GM18873 (cell line): ENCODE measurements around the gene C20orf202.

Source experiments
- ATAC-seq: cut with Tn5 transposase; IDR thresholded peaks from one replicate; pipeline ENCODE4 v1.9.1; 2021; ENCODE audit warnings: mild to moderate bottlenecking, moderate library complexity, moderate number of reproducible peaks; ENCODE audit not compliant: unreplicated experiment, low FRiP score

Gene C20orf202

DNA sequence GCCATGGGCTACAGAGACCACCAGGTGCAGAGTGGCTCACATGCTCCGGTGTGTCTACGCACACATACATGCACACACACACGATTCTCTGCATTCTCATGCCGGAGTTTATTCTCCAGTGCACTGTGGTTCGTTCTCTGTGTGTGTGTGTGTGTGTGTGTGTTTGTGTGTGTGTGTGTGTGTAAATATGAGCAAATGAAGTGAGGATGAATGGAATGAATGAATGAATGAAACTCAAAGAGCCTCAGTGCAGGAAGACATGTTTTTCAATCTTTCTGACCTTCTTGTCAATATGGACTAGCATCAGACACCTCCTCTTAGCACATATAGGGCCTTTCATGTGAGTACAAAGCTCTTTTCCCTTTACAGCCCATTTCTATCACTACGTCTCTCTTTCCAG, 20.1 kb upstream of the C20orf202 start:
- no peak for ATAC-seq

DNA sequence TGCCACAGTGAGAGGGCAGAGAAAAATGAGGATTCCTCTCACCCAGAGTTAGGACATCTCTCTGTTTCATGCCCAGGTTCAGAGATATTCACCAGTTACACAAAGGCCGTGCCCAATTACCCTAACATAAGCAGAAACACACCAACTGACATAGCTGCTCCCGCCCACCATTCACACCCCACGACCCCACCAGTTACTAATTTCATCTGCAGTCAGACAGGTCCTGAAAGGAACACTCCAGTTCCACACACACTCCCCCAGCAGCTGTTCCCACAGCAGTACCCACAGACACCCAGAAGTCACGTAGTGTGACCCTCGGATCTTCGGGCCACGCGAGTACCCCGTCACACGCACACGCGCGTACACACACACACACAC, 19.0 kb upstream of the C20orf202 start:
- no peak for ATAC-seq

DNA sequence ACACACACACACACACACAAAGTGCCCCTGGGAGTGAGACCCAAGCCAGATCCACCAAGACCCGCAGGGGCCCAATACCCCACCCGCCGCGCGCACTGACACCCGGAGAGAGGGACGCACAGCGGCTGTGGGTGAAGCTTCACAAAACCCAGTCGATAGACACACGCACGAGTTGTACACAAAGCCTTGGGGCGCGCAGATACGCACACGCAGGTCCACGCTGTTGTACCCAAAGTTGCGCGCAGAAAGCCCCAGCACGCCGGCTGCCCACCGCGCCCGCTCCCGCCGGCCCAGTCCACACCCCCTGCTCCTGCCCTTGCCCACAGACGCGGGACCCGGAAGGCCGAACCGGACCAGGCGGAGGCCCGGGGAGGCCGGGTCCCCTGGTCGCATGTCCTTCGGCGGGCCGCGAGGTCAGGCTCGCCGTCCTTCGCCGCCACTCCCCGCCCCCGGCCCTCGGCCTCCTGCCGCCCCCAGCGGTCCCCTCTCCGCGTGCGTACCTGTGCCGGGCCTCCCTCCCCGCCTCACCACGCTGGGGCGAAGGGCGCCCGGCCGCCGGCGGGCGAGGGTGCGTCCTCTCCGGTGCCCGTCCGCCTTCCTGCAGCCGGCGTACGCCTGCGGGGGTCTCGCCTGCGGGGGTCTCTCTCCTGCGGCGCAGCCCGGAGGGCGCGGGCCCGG, 18.5 kb upstream of the C20orf202 start, which contains the start of gene TMEM74B:
TMEM74B (minus strand) TSS at position 344 of the 678 bp plus-strand sequence. CDS start 1,180 bp downstream, outside the sequence.
- ATAC-seq = no peak

DNA sequence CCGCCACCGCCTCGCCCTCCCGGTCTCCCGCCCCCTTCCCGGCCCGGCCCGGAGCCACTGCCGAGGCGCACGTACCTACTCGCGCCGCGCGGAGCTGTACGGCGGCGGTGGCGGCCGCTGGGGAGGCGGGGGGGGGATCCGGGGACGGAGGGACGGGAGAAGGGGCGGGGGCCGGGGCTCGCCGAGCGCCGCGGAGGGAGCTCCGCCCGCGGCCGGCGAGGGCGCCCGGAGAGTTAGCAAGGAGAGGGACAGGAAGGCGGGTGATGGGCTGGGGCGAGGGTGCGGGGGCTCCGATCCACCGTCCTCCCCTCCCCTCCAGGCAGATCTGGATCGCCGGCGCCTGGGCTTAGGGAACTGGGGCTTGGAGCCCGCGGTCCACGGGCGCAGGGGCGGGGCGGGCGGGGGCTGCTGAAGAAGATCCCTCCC, 17.9 kb upstream of the C20orf202 start:
- ATAC-seq = no peak

DNA sequence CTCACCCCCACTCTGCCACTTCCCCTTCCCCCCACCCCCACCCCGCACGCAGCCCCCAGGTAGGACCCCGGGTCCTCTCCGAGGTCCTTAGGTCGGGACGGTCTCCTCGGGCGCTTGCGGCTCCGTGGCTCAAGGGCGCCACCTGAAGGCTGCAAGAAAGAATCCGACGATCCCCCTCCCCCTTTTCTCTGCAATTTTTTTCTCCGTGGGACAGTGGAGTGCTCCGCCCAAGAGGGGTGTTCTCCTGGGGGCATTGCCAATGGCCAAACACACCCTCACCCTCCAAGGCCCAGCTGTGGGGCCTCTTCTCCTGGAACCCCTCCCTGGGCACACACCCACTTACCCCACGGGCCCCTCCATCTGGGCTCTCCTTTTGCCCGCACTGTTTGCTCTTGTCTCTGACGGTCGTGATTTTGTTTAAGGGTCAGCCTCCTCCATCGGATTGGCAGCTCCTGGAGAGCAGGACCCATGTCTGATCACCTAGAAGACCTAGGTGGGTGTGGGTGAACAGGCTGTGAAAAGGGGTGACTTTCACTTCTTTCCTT, 17.4 kb upstream of the C20orf202 start:
- ATAC-seq = no peak

DNA sequence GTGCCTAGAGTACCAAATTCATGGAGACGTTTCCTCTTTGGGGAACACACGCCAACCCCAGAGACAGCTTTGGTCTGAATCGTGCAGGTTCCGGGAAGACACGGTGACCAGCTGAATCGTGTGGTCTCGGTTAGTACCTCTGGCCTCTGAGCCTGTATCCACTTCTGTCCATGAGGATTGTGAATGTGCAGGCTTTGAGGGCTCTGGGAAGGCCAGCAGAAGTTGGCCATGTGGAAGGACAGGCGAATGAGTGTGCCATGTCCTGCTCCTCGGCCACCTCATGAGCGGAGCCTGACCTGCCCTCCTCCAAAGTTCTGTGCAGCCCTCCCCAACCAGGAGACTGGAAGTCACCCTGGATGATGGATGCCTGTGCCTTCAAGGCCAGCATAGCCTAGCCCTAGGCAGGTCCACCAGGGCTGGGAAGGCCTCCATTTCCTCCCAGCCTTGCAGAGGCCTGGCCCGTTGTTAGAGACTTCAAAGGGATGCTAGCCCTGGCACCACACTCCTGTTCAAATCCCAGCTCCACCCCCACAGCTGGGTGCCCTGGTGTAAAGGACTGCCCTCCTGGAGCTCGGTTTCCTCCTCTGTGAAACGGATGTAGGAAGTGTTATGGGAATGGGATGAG, 16.8 kb upstream of the C20orf202 start:
- ATAC-seq = no peak

DNA sequence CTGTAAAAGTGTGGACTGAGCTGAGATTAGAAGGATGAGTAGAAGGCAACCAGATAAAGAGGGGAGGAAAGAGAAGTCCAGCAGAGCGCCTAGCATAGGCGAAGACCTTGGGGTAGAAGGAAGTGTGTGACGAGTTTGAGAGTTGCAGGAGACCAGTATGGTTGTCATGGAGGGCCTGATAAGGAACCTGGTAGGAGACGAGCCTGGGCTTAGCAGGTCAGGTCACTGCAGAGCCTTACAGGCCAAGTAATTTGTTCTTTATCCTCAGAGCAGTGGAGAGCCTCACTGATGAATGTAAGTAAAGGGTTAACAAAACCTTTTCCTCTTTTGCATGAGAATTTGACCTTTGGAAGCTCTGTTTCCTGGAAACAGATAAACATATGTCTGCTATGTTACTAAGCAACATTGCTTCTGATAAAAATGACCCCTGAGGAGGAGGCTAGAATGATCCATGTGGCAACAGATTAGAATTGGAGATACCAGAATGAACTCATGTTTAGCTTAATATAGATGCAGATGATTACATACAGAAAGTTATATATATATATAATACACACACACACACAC, 15.6 kb upstream of the C20orf202 start:
- ATAC-seq = no peak

DNA sequence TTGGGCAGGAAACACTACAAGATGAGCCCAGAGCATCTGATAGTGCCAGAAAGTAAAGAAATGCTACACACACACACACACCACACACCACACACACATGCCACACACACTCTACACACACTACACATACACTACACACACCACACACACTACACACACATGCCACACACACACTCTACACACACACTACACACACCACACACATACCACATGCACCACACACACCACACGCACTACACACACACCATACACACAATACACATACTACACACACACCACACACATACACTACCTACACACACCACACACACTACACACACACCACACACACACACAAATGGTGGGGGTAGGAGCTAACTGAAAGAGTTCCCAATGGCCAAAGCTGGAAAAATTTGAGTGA, 14.9 kb upstream of the C20orf202 start:
- no peak for ATAC-seq

DNA sequence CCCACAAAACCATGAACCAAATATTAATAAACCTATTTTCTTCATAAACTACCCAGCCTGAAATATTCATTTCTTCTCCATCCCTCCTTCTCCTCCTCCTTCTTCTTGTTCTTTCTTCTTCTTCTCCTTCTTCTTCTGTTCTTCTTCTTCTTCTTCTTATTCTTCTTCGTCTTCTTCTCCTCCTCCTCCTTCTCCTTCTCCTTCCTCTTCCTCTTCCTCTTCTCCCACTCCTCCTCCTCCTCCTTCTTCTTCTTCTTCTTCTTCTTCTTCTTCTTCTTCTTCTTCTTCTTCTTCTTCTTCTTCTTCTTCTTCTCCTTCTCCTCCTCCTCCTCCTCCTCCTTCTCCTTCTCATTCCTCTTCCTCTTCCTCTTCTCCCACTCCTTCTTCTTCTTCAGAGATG, 13.4 kb upstream of the C20orf202 start:
- no peak for ATAC-seq

DNA sequence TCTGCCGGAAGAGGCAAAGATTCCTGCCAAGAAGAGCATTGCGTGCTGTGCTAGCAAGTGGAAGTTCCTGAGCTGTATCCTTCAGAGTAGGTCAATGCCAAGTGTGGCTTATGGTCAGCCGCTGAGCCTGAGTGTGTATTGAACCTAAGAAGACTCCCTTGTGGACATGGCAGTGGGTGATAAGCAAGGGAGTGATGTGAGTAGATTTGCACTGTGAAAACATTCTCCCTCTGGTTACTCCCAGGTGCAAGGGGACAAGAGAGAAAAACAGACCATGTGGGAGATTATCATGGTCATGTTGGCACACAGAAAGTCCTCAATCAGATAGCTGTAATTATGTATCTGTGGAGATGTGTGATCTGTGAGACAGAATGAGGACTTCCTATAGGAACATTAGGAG, 12.4 kb upstream of the C20orf202 start:
- ATAC-seq = no peak

DNA sequence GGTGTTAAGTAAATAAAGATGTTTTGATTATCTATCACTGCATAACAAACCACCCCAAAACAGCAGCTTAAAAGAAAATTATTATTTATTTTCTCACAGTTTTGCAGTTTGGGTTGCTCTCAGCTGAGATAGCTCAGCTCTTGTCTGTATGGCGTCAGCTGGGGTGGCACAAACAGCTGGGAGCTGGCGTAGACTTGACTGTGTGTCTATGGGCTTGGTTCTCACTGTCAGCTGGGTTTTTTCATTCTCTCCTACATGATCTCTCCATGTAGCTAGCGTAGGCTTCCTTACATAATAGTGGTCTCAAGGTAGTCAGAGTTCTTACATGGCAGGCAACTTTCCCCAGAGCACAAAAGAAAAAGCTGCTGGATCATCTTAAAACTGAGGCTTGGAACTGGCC, 12.0 kb upstream of the C20orf202 start:
- no peak for ATAC-seq

DNA sequence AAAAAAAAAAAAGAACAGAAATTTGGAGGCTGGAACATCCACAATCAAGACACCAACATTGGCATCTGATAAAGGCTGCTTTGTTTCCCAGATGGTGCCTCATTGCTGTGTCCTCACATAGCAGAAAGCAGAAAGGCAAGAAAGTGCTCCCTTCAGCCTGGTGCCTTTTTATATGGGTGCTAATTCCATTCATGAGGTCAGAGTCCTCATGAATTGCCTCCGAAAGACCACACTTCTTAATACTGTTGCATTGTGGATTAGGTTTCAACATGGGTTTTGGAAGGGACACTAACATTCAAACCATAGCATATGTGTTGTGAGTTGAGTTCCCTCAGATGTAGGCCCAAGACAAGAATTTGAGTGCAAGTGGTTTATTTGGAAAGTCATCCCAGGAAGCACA, 8.0 kb upstream of the C20orf202 start:
- no peak for ATAC-seq

DNA sequence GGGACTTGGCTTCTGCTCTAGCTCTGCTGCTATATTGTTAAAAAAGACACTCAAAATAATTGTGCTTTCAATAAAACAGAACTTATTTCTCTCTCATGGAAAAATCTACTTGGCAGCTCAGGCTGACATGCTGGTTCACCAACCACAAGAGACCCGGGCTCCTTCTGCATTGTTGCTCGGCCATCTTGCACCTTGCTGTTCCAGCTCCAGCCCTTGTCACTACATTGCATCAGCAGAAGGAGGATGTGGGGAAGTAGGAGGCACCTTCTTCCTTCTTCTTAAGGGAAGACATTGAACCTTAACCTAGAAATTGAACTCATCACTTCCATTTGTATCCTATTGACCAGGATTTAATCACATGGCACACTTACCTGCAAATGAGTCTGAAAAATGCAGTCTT, 6.6 kb upstream of the C20orf202 start:
- no peak for ATAC-seq

DNA sequence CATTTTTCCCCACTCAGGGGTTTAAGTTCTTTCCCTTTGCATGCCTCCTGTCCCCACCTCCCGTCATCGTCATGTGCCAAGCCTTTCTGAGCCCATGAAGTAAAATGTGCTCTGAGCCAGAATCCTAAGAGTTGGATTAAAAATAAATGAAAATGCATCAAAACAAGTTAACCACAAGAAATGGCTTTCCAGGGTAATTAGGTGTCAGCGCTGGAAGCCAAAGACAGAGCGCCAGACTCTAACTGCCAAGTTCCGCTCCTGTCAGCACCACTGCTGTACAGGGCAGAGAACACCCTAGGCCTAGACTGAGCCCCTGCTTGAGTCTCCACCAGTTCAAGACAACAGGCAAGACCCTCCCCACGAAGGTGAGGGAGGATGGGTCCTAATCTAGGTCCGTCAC, 5.5 kb upstream of the C20orf202 start:
- no peak for ATAC-seq

DNA sequence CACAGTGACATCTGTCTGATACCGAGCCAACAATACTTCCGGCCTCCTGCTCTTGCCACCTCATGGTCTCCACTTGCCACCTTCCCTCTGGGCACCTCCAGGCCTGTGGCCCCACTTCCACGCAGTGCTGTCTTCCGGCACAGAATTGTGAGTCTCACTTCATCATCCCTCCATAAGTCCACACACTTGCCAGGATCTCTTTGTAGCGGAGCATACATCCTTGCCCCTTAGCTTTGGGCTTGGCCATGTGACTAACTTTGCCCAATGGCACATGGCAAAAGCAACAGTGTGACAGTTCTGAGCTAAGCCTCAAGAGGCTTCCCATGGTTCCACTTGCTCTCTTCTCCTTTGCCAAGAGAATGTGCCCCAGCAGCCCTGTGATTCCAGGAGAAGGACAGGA, 4.5 kb upstream of the C20orf202 start:
- ATAC-seq = no peak

DNA sequence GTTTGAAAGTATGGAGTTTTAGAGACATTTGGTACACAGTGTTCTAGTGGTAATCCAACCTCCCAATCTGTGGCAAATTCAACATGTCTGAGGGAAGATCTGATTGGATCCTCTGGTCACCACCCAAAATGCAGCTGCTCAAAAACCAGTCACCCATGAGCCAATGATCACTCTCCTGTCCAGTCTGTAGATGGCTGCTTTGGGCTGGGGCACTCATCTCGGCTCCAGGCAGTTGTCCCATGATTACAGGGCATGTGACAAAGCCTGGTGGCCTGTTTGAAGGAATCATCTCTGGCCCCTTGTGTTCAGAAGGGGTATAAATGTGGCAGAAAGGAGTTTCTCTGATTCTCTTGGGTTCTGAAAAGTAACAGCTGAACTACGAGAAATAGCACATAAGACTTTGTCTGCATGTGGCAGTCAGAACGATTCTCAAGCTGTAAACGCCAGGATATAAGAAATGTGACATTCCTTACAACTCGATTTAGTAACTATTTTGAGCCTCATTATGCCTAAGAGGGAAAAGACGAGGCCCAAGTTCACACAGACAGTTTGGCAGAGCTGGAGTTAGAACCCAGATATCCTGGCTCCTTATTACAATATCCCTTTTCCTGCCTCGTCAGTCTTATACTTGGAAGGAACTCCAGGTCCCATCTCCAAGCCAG, 3.9 kb upstream of the C20orf202 start:
- ATAC-seq = no peak

DNA sequence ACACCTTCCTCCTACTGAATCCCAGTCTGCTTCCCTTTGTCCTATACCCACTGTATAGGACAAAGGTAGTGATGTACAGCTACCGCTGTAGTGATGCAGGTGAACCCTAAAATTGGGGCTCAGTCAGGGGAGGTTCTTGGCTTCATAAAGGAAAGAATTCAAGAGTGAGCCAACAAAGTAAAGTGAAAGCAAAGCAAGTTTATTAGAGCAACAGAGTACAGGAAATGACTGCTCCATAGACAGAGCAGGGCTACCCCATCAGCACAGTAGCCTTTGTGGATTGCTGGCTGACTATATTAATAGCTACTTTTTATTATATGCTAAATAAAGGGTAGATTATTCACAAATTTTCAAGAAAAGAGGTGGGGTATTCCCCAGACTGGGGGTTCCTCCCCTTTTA, 3.3 kb upstream of the C20orf202 start:
- no peak for ATAC-seq

DNA sequence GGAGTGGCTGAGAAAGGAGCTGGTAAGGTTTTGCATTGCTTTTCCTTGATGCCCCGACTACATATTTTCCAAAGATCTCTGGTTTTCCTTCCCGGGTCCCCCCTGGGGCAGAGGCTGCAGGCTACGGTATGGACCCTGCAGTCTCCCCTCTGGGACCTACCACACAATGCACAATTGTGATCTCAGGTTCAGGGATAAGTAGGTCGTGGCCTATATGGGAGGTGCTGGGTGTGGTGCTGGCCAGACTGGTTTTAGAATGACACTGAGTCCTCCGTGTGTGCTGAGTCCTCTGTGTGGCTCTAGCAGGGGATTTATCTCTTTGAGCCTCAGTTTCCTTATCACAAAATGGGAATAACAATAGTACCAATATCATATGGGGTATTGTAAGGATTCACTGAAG, 376 bp downstream of the C20orf202 start:
- ATAC-seq = no peak

DNA sequence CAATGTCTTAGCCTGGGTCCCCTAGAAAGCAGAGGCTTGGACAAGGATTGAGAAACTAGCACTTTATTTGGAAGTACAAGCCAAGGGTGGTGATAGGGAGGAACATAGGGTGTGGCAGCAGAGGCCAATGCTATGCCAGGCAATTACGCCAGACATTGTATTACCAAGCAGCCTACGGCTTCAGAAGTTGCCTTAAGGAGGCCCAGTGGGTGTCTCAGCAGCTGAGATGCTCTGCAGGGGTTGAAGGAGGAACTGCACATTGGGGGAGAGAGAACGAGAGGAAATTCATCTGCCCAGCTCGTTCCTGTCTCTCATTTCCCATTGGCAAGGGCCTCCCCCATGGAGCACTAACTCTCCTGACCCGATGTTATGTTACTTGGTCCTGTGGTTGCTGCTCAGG, 859 bp downstream of the C20orf202 start:
- no peak for ATAC-seq

DNA sequence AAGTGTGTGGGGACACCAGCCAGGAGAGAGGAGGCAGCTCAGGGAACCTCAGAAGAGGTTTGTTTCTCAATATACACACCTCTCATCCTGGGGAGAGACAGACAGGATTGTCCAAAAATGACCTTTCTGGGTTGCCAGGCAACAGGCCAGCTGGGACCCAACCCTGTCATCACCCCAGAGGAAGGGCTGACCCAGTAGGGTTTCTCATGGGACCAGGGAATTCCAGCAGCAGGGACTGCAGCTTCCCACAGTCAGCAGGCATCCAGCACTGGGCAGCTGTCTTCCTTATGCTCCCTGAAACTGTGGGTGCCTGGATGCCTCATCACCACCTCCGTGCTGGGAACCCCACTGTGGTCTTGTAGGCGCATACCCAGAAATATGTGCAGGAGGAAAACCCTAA, 1.3 kb downstream of the C20orf202 start:
- ATAC-seq = no peak

DNA sequence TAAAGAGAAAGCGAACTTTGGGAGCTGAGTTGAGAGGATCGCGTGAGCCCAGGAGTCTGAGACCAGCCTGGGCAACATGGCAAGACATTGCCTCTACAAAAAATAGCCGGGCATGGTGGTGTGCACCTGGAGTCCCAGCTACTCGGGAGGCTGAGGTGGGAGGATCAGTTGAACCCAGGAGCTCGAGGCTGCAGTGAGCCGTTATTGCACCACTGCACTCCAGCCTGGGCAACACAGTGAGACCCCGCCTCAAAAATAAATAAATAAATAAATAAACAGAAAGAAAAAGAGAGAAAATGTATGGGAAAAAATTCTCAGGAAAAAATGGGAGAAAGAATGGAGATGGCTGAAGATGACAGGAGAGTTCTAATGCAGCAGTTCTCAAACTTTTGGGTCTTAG, 2.5 kb downstream of the C20orf202 start:
- no peak for ATAC-seq
